ENCODE results near the gene ANKRD27.

The ANKRD27 gene

GRCh38 chr19:32675720-32676185 is 773 bp upstream of the ANKRD27 start, which contains the start of gene RGS9BP (continued):
- peak; percentile 39; the same call in 1 of the 2 replicates for TF ChIP-seq ZNF623 (tag by site-specific recombination; IDR thresholded peaks at IDR 0.05)
- TF ChIP-seq REST (tag by site-specific recombination; IDR thresholded peaks at IDR 0.05), result no peak
- TF ChIP-seq YY1 (tag by site-specific recombination; IDR thresholded peaks at IDR 0.05), result no peak; the same call in 1 of the 2 replicates
- no peak for TF ChIP-seq ZNF169 (tag by site-specific recombination; IDR thresholded peaks at IDR 0.05)
- TF ChIP-seq ZNF704 (tag by site-specific recombination; IDR thresholded peaks at IDR 0.05), result 0 out of 2 replicates have a peak, but pooled peaks have one; percentile 5
- TF ChIP-seq ZNF26 (tag by site-specific recombination; IDR thresholded peaks at IDR 0.05), result no peak
- peak; percentile 91 for TF ChIP-seq ZNF335 (tag by site-specific recombination; conservative IDR thresholded peaks at IDR 0.05)
- TF ChIP-seq ZNF548 (tag by site-specific recombination; IDR thresholded peaks at IDR 0.05), result no peak
- TF ChIP-seq BCL6B (tag by site-specific recombination; IDR thresholded peaks at IDR 0.05), result no peak
- TF ChIP-seq ZBTB17 (tag by site-specific recombination; IDR thresholded peaks at IDR 0.05), result no peak; the same call in 1 of the 2 replicates
- peak; percentile 62; the same call in 1 of the 2 replicates for TF ChIP-seq ZBTB10 (tag by site-specific recombination; IDR thresholded peaks at IDR 0.05)
- TF ChIP-seq ZNF138 (tag by site-specific recombination; IDR thresholded peaks at IDR 0.05; ENCODE audit: borderline replicate concordance), result no peak
- TF ChIP-seq REPIN1 (tag by site-specific recombination; IDR thresholded peaks at IDR 0.05; ENCODE audit: low read depth), result no peak
- no peak for TF ChIP-seq ZNF645 (tag by site-specific recombination; IDR thresholded peaks at IDR 0.05)
- TF ChIP-seq ZNF157 (tag by site-specific recombination; IDR thresholded peaks at IDR 0.05), result no peak
- no peak for TF ChIP-seq MYNN (tag by site-specific recombination; IDR thresholded peaks at IDR 0.05; ENCODE audit: borderline replicate concordance)
- no peak for TF ChIP-seq ZNF558 (tag by site-specific recombination; IDR thresholded peaks at IDR 0.05)
- TF ChIP-seq ZFP3 (tag by site-specific recombination; IDR thresholded peaks at IDR 0.05; ENCODE audit: low read depth), result no peak
- no peak for TF ChIP-seq ZBTB6 (tag by site-specific recombination; IDR thresholded peaks at IDR 0.05)
- no peak for TF ChIP-seq ZNF121 (tag by site-specific recombination; IDR thresholded peaks at IDR 0.05)
- TF ChIP-seq ZNF280D (tag by site-specific recombination; IDR thresholded peaks at IDR 0.05), result no peak
- no peak for TF ChIP-seq ZNF530 (tag by site-specific recombination; IDR thresholded peaks at IDR 0.05; ENCODE audit: low read depth)
- TF ChIP-seq ZNF830 (tag by site-specific recombination; IDR thresholded peaks at IDR 0.05; ENCODE audit: low read depth), result no peak
- TF ChIP-seq ZBTB1 (tag by site-specific recombination; IDR thresholded peaks at IDR 0.05), result 0 out of 2 replicates have a peak, but pooled peaks have one; percentile 6

Data from HEK293 (cell line).